Activated B cell treated with CpG ODN at 0.5 μM for 24 hours (primary cell): Measurements from ENCODE around the gene NCAM2. TPM values are rescaled to one million over a fixed set of nuclear protein-coding genes. Genes with fewer than 3 reads are reported as not detected.

ENCODE experiments used
- ATAC-seq: fragments of 200-7000 bp; cut with Tn5 transposase; one replicate; pipeline ENCODE4 v1.10.0; 2021; ENCODE audit warnings: low read depth, mild to moderate bottlenecking, moderate library complexity
- CTCF ChIA-PET: fragments of 350-600 bp; sonication (Branson Sonifier 250); formaldehyde crosslinking; loops from one replicate; lab custom pipeline; 2021; ENCODE audit warnings: antibody characterized with exemption; lab: Charles Lee
- POLR2A ChIA-PET: fragments of 350-600 bp; sonication (Branson Sonifier 250); formaldehyde crosslinking; loops from one replicate; lab custom pipeline; 2021; ENCODE audit warnings: antibody characterized with exemption; lab: Charles Lee
- DNase-seq: peaks from one replicate; pipeline ENCODE4 v3.0.0; 2022
- H3K27ac Mint-ChIP-seq: one replicate; pipeline ENCODE4 v1.8.0; 2020; ENCODE audit warnings: mixed read lengths
- H3K27me3 Mint-ChIP-seq: one replicate; pipeline ENCODE4 v1.8.0; 2021; ENCODE audit warnings: mixed read lengths
- H3K36me3 Mint-ChIP-seq: one replicate; pipeline ENCODE4 v1.8.0; 2021; ENCODE audit warnings: low read depth, mixed read lengths
- H3K4me1 Mint-ChIP-seq: one replicate; pipeline ENCODE4 v1.8.0; 2021; ENCODE audit warnings: mixed read lengths
- H3K4me3 Mint-ChIP-seq: one replicate; pipeline ENCODE4 v1.8.0; 2020; ENCODE audit warnings: mild to moderate bottlenecking, mixed read lengths
- H3K9me3 Mint-ChIP-seq: one replicate; pipeline ENCODE4 v1.8.0; 2020; ENCODE audit warnings: mixed read lengths
- intact Hi-C: fragments of 100-400 bp; cut with micrococcal nuclease; formaldehyde crosslinking; loops from one replicate; pipeline ENCODE4 v1.15.1; 2024
- total RNA-seq: library from RNA; stranded (reverse); gene quantifications from 2 replicates; pipeline ENCODE4 v1.2.3, GENCODE V29; 2022
- TF ChIP-seq, protein P1 (sequence below): fragments of 200-600 bp; IDR thresholded peaks from one replicate; pipeline ENCODE4 v1.8.0; 2022; ENCODE audit warnings: antibody characterized with exemption, mild to moderate bottlenecking

The NCAM2 gene
- total RNA-seq, 1 donor from 2014 or later, result not detected

GRCh38 chr21:21247424-21247823 is 249.2 kb downstream of the NCAM2 start:
- DNase-seq (no peak), ATAC-seq (no peak)
- Mint-ChIP-seq H3K4me1 (no peaks in the 10 kb centered on the region), H3K36me3 (no peaks in the 10 kb centered on the region), H3K4me3 (no peak overlapping the region), H3K27ac (no peak overlapping the region), H3K9me3 (peaks cover 5% of the 10 kb centered on the region), H3K27me3 (no peaks in the 10 kb centered on the region)
- ChIA-PET CTCF (no interaction called here), POLR2A (no interaction called here)
- TF ChIP-seq, protein P1, sequence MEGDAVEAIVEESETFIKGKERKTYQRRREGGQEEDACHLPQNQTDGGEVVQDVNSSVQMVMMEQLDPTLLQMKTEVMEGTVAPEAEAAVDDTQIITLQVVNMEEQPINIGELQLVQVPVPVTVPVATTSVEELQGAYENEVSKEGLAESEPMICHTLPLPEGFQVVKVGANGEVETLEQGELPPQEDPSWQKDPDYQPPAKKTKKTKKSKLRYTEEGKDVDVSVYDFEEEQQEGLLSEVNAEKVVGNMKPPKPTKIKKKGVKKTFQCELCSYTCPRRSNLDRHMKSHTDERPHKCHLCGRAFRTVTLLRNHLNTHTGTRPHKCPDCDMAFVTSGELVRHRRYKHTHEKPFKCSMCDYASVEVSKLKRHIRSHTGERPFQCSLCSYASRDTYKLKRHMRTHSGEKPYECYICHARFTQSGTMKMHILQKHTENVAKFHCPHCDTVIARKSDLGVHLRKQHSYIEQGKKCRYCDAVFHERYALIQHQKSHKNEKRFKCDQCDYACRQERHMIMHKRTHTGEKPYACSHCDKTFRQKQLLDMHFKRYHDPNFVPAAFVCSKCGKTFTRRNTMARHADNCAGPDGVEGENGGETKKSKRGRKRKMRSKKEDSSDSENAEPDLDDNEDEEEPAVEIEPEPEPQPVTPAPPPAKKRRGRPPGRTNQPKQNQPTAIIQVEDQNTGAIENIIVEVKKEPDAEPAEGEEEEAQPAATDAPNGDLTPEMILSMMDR, result no peak
- intact Hi-C loops, result no loop called here

GRCh38 chr21:21262048-21262447 is 263.8 kb downstream of the NCAM2 start:
- Mint-ChIP-seq H3K4me3 (no peak overlapping the region), H3K4me1 (no peaks in the 10 kb centered on the region), H3K36me3 (no peaks in the 10 kb centered on the region), H3K27me3 (no peaks in the 10 kb centered on the region), H3K27ac (no peak overlapping the region), H3K9me3 (peaks cover 12% of the 10 kb centered on the region)
- DNase-seq, result no peak
- ChIA-PET CTCF (no interaction called here), POLR2A (no interaction called here)
- TF ChIP-seq, protein P1, result no peak
- ATAC-seq, result no peak
- intact Hi-C loops, result no loop called here

DNA sequence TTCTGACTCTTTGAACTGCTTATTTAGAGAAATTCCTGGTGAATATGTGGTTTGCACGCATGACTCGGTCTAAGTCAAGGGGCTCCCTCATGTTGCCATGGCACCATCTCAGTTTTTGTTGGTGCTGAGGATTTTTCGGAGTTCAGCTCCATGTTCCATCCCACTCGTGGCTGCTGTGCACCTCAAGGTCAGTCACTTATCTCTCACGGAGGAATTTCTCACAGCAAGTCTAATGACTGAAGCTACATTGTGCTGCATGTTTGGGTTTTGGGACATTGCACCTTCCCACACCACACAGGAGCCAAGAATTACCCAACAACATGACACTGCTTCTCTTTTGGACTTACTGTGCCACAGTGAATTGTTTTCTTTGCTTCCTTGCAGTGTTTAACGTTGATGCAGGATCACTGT is 269.9 kb downstream of the NCAM2 start:
- Mint-ChIP-seq H3K27me3 (no peaks in the 10 kb centered on the region), H3K4me3 (no peak overlapping the region)

GRCh38 chr21:21268885-21269284 is 270.7 kb downstream of the NCAM2 start:
- Mint-ChIP-seq H3K9me3 (peaks cover 1% of the 10 kb centered on the region), H3K4me3 (no peak overlapping the region), H3K27me3 (no peaks in the 10 kb centered on the region), H3K36me3 (no peaks in the 10 kb centered on the region), H3K4me1 (no peaks in the 10 kb centered on the region), H3K27ac (no peak overlapping the region)
- ATAC-seq (no peak), DNase-seq (no peak)
- intact Hi-C loops, result no loop called here
- POLR2A ChIA-PET, result no interaction called here
- CTCF ChIA-PET, result no interaction called here
- TF ChIP-seq, protein P1, result no peak

More for the DNA sequence above, 269.9 kb downstream of the NCAM2 start:
- Mint-ChIP-seq H3K9me3 (peaks cover 2% of the 10 kb centered on the region), H3K4me1 (no peaks in the 10 kb centered on the region), H3K36me3 (no peaks in the 10 kb centered on the region), H3K27ac (no peak overlapping the region)
- DNase-seq (no peak), ATAC-seq (no peak)
- TF ChIP-seq, protein P1, result no peak
- intact Hi-C loops, result no loop called here
- ChIA-PET POLR2A (no interaction called here), CTCF (no interaction called here)

DNA sequence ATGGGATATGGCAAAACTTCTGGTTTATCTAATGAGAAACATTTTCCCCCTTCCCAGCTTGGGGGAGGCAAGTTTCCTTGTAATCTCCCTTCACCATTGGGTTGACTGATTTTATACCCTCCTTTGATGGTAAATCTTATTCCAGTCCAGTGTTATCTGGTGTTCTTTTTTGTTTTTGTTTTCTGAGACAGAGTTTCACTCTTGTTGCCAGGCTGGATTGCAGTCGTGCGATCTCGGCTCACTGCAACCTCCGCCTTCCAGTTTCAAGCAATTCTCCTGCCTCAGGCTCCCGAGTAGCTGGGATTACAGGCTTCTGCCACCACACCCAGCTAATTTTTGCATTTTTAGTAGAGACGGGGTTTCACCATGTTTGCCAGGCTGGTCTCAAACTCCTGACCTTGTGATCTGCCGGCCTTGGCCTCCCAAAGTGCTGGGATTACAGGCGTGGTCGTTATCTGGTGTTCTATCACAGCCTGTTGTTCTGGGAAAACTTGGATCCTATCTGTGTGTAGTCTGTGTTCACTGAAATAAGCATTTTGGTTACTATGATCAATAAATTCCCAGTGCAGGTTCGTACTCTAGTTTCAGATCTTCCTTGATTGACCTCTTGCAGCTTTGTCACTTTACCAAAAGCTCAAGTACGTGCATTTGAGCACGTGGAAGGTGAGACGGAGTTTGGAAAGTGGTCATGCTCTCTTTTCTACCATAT is 281.1 kb downstream of the NCAM2 start:
- intact Hi-C loops, result no loop called here
- H3K27me3 Mint-ChIP-seq, result no peaks in the 10 kb centered on the region

More for the DNA sequence above, 281.1 kb downstream of the NCAM2 start:
- no peak overlapping the region for H3K4me3 Mint-ChIP-seq
- TF ChIP-seq, protein P1, result no peak
- ChIA-PET CTCF (no interaction called here), POLR2A (no interaction called here)
- no peak overlapping the region for H3K27ac Mint-ChIP-seq
- ATAC-seq (no peak), DNase-seq (no peak)
- H3K9me3 Mint-ChIP-seq, result no peaks in the 10 kb centered on the region
- H3K4me1 Mint-ChIP-seq, result no peaks in the 10 kb centered on the region
- H3K36me3 Mint-ChIP-seq, result no peaks in the 10 kb centered on the region
